Sigmoid colon (tissue), 4 donors: ENCODE measurements around the gene SLC22A6.

Source experiments
- CTCF ChIP-seq, 4 experiments: fragments of 450-650 bp in 3 of 4; fragments of 200-600 bp in 1 of 4; IDR thresholded peaks; one replicate each; pipeline ENCODE4 v1.5.1; 2016 to 2019; ENCODE audit warnings: antibody characterized with exemption in 4 of 4, mild to moderate bottlenecking in 3 of 4, moderate library complexity in 2 of 4
- EP300 ChIP-seq, 4 donors: sonication (generic); formaldehyde crosslinking; IDR thresholded peaks; one replicate each; pipeline ENCODE4 v1.6.1; 2017; ENCODE audit warnings: antibody characterized with exemption in 4 of 4
- POLR2A ChIP-seq, 2 donors: fragments of 450-650 bp; IDR thresholded peaks; one replicate each; pipeline ENCODE4 v1.6.1; 2016; ENCODE audit warnings: antibody characterized with exemption in 2 of 2, mild to moderate bottlenecking in 2 of 2, moderate library complexity in 2 of 2
- POLR2AphosphoS5 ChIP-seq, 4 donors: sonication (generic); formaldehyde crosslinking; IDR thresholded peaks; one replicate each; pipeline ENCODE4 v1.6.1; 2017; ENCODE audit warnings: antibody characterized with exemption in 4 of 4

GRCh38 chr11:62961017-62961570 is 23.7 kb downstream of the SLC22A6 start:
- TF ChIP-seq POLR2A (IDR thresholded peaks at IDR 0.05), result no peak
- TF ChIP-seq CTCF (IDR thresholded peaks at IDR 0.05), result no peak
- TF ChIP-seq POLR2AphosphoS5 (IDR thresholded peaks at IDR 0.05), result no peak
- no peak for TF ChIP-seq EP300 (IDR thresholded peaks at IDR 0.05)
